K562 (cell line): ENCODE data around the gene EGR2. TPM values are rescaled to one million over a fixed set of nuclear protein-coding genes. Genes with fewer than 3 reads are reported as not detected.

Experiments used
- BCL6 ChIP-seq: fragments of 250-450 bp; sonication (Bioruptor Pico); IDR thresholded peaks from 2 replicates; pipeline ENCODE4 v1.4.0; 2020
- CREM ChIP-seq: IDR thresholded peaks from 2 replicates; pipeline ENCODE4 v1.6.1; 2014; ENCODE audit warnings: antibody characterized with exemption, low read depth
- SAFB2 ChIP-seq: fragments of 200-400 bp; formaldehyde crosslinking; IDR thresholded peaks from 2 replicates; pipeline ENCODE4 v1.6.1; 2018; ENCODE audit warnings: borderline replicate concordance, low read length, low read depth, moderate library complexity; ENCODE audit not compliant: severe bottlenecking
- TGIF2 ChIP-seq: sonication (generic); formaldehyde crosslinking; IDR thresholded peaks from 2 replicates; pipeline ENCODE4 v1.8.1; 2022; ENCODE audit warnings: mild to moderate bottlenecking, missing genetic modification reagents, moderate library complexity
- polyA plus RNA-seq, 8 experiments: library from polyadenylated mRNA; depleted of rRNA in 4 of 8; stranded (reverse) in 5 of 8; unstranded in 3 of 8; fragments of >200 nt; fragmentation: Nextera tagmentation in 2 of 8; fragmentation: Illumina TruSeq in 1 of 8; extraction: Ambion mirVana in 2 of 8; extraction: Trizol in 1 of 8; gene quantifications; 2 replicates each; pipeline versions ENCODE4 v1.2.1 to v1.2.3, GENCODE V29; 2011 to 2014; ENCODE audit warnings: inconsistent platforms in 1 of 8, missing spikeins in 1 of 8
- total RNA-seq, 7 experiments: library from RNA; depleted of rRNA in 6 of 7; stranded (reverse); fragments of >200 nt in 6 of 7; fragmentation: Illumina TruSeq in 2 of 7; extraction: Trizol in 2 of 7; gene quantifications; 2 replicates each; pipeline versions ENCODE4 v1.2.1 to v1.2.3, GENCODE V29; 2011 to 2021; ENCODE audit warnings: low replicate concordance in 1 of 7
- TF ChIP-seq, protein P1 (sequence below): fragments of 250-450 bp; sonication (Bioruptor Pico); IDR thresholded peaks from 2 replicates; pipeline ENCODE4 v1.5.1; 2021; ENCODE audit warnings: mild to moderate bottlenecking
- TF ChIP-seq, protein P2 (sequence below), 2 experiments: fragments of 250-450 bp in 1 of 2; fragments of 450-650 bp in 1 of 2; sonication (Bioruptor Pico) in 1 of 2; IDR thresholded peaks; 2 replicates each; pipeline versions ENCODE4 v1.6.1 to v1.8.0; 2016 to 2021; ENCODE audit warnings: mild to moderate bottlenecking in 2 of 2, moderate library complexity in 2 of 2, missing compliant biosample characterization in 1 of 2, missing genetic modification characterization in 1 of 2
- TF ChIP-seq, protein P3 (sequence below): fragments of 450-650 bp; IDR thresholded peaks from 2 replicates; pipeline ENCODE4 v1.7.0; 2016; ENCODE audit warnings: borderline replicate concordance

EGR2 gene
- total and polyA plus RNA-seq, 9 of the 15 experiments (the other 6 are each of a cell fraction or from before 2014, with no cell fraction given), result 0.08 to 0.18 (median 0.12) TPM; not detected in 4

- TF ChIP-seq, protein P1, sequence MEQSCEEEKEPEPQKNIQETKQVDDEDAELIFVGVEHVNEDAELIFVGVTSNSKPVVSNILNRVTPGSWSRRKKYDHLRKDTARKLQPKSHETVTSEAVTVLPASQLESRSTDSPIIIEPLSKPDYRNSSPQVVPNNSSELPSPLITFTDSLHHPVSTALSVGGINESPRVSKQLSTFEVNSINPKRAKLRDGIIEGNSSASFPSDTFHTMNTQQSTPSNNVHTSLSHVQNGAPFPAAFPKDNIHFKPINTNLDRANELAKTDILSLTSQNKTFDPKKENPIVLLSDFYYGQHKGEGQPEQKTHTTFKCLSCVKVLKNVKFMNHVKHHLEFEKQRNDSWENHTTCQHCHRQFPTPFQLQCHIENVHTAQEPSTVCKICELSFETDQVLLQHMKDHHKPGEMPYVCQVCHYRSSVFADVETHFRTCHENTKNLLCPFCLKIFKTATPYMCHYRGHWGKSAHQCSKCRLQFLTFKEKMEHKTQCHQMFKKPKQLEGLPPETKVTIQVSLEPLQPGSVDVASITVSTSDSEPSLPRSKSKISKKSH, result no peak
- TF ChIP-seq, protein P2, sequence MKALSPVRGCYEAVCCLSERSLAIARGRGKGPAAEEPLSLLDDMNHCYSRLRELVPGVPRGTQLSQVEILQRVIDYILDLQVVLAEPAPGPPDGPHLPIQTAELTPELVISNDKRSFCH (CRISPR knock-in tag; IDR thresholded peaks at IDR 0.05), result no peak
- TF ChIP-seq, protein P2 (tag; IDR thresholded peaks at IDR 0.05), result no peak
- no peak for TF ChIP-seq TGIF2
- no peak for TF ChIP-seq SAFB2
- TF ChIP-seq, protein P3, sequence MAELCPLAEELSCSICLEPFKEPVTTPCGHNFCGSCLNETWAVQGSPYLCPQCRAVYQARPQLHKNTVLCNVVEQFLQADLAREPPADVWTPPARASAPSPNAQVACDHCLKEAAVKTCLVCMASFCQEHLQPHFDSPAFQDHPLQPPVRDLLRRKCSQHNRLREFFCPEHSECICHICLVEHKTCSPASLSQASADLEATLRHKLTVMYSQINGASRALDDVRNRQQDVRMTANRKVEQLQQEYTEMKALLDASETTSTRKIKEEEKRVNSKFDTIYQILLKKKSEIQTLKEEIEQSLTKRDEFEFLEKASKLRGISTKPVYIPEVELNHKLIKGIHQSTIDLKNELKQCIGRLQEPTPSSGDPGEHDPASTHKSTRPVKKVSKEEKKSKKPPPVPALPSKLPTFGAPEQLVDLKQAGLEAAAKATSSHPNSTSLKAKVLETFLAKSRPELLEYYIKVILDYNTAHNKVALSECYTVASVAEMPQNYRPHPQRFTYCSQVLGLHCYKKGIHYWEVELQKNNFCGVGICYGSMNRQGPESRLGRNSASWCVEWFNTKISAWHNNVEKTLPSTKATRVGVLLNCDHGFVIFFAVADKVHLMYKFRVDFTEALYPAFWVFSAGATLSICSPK, result no peak
- no peak for TF ChIP-seq CREM
- TF ChIP-seq BCL6 (CRISPR knock-in tag), result no peak
These were observed 37.0 kb upstream of the EGR2 start (continued) for GRCh38 chr10:62852961-62853702.
